MM.1S (cell line): ENCODE measurements around the gene TNFAIP3.

Source experiments
- DNase-seq: peaks from one replicate; pipeline ENCODE4 v3.0.0-alpha.2; 2015
- H2AFZ ChIP-seq: fragments of 300-600 bp; sonication (generic); 2 replicates; pipeline ENCODE4 v1.6.0; 2016; ENCODE audit warnings: antibody characterized with exemption, low read length
- H3F3A ChIP-seq: fragments of 300-600 bp; sonication (generic); 2 replicates; pipeline ENCODE4 v1.6.1; 2016; ENCODE audit warnings: mild to moderate bottlenecking, antibody characterized with exemption, low read length, moderate library complexity, mixed read lengths; ENCODE audit not compliant: insufficient read depth
- H3K27ac ChIP-seq: fragments of 300-600 bp; sonication (generic); 2 replicates; pipeline ENCODE4 v1.5.1; 2016; ENCODE audit warnings: mild to moderate bottlenecking, low read length
- H3K27me3 ChIP-seq: fragments of 300-600 bp; sonication (generic); replicated peaks from 2 replicates; pipeline ENCODE4 v1.6.0; 2016; ENCODE audit warnings: low read length; ENCODE audit not compliant: insufficient read depth
- H3K36me3 ChIP-seq: fragments of 300-600 bp; sonication (generic); replicated peaks from 2 replicates; pipeline ENCODE4 v1.6.1; 2016; ENCODE audit warnings: mild to moderate bottlenecking, low read length, mixed read lengths; ENCODE audit not compliant: insufficient read depth
- H3K4me1 ChIP-seq: fragments of 300-600 bp; sonication (generic); 2 replicates; pipeline ENCODE4 v1.6.1; 2016; ENCODE audit warnings: low read length, mixed read lengths
- H3K4me2 ChIP-seq: fragments of 300-600 bp; sonication (generic); 2 replicates; pipeline ENCODE4 v1.6.0; 2016; ENCODE audit warnings: low read depth, low read length
- H3K4me3 ChIP-seq: fragments of 300-600 bp; sonication (generic); 2 replicates; pipeline ENCODE4 v1.5.1; 2016; ENCODE audit warnings: low read length, mixed read lengths
- H3K79me2 ChIP-seq: fragments of 300-600 bp; sonication (generic); 2 replicates; pipeline ENCODE4 v1.6.1; 2016; ENCODE audit warnings: mixed run types, low read length, mixed read lengths
- H3K9ac ChIP-seq: fragments of 300-600 bp; sonication (generic); 2 replicates; pipeline ENCODE4 v1.6.1; 2016; ENCODE audit warnings: low read length, mixed read lengths
- H3K9me2 ChIP-seq: fragments of 300-600 bp; sonication (generic); replicated peaks from 2 replicates; pipeline ENCODE4 v1.6.1; 2016; ENCODE audit warnings: mild to moderate bottlenecking, low read length, mixed read lengths; ENCODE audit not compliant: insufficient read depth
- H3K9me3 ChIP-seq: fragments of 300-600 bp; sonication (generic); replicated peaks from 2 replicates; pipeline ENCODE4 v1.6.1; 2016; ENCODE audit warnings: mild to moderate bottlenecking, low read length, mixed read lengths; ENCODE audit not compliant: insufficient read depth
- H4K20me1 ChIP-seq: fragments of 300-600 bp; sonication (generic); 2 replicates; pipeline ENCODE4 v1.6.1; 2016; ENCODE audit warnings: mild to moderate bottlenecking, low read length, moderate library complexity, mixed read lengths; ENCODE audit not compliant: insufficient read depth
- EZH2 ChIP-seq: fragments of 300-600 bp; sonication (generic); optimal IDR thresholded peaks from 2 replicates; pipeline ENCODE3; 2017; ENCODE audit warnings: low read depth, mild to moderate bottlenecking, antibody characterized with exemption, low read length, mixed read lengths
- EZH2phosphoT487 ChIP-seq: fragments of 300-600 bp; sonication (generic); IDR thresholded peaks from 2 replicates; pipeline ENCODE4 v1.6.1; 2018; ENCODE audit warnings: antibody characterized with exemption, low read length
- TF ChIP-seq, protein P1 (sequence below): fragments of 300-600 bp; sonication (generic); IDR thresholded peaks from 2 replicates; pipeline ENCODE4 v1.5.1; 2016; ENCODE audit warnings: antibody characterized with exemption, low read length, mixed read lengths

Gene TNFAIP3

DNA sequence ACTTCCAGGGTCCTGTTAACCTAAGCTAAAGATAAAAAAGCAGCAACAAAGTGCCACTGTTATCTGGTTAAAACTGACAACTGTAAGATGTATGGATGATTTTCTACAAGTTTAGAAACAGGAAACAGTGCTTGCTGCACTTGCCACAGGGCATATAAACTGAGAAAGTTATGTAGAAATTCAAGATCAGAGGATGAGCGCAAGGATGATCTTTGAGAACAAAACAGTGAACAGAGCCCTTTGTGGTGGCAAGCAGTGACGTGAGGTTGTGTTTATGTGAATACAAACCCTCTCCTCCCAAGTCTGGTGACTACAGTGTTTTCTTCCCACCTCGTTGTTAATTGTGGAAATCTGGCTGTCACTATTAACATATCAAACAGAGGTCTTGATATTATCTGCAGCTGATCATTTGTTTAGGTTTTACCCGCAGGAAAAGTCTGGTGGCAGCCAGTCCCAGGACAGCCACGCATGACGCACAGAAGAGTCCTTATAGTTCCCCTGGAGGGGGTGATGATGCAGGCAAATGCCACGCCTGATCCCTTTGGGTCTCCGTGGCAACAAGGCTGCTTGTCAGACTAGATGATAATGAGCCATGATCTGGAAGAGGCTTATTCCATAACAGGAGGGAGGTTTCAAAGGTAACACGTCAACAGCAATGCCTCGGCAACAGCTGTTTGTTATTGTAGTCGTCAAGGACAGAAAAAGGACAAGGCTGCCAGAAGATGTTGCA lies 43.1 kb upstream of the TNFAIP3 start:
- no peaks in the 10 kb centered on the region for H3K36me3 ChIP-seq
- no peak for TF ChIP-seq EZH2phosphoT487
- TF ChIP-seq, protein P1, sequence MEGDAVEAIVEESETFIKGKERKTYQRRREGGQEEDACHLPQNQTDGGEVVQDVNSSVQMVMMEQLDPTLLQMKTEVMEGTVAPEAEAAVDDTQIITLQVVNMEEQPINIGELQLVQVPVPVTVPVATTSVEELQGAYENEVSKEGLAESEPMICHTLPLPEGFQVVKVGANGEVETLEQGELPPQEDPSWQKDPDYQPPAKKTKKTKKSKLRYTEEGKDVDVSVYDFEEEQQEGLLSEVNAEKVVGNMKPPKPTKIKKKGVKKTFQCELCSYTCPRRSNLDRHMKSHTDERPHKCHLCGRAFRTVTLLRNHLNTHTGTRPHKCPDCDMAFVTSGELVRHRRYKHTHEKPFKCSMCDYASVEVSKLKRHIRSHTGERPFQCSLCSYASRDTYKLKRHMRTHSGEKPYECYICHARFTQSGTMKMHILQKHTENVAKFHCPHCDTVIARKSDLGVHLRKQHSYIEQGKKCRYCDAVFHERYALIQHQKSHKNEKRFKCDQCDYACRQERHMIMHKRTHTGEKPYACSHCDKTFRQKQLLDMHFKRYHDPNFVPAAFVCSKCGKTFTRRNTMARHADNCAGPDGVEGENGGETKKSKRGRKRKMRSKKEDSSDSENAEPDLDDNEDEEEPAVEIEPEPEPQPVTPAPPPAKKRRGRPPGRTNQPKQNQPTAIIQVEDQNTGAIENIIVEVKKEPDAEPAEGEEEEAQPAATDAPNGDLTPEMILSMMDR = no peak
- no peak for TF ChIP-seq EZH2
- H3K4me1 ChIP-seq = peaks cover 14% of the 10 kb centered on the region
- no peaks in the 10 kb centered on the region for H3K79me2 ChIP-seq
- no peaks in the 10 kb centered on the region for H3K9me2 ChIP-seq
- H3K9ac ChIP-seq = no peak overlapping the region
- no peak overlapping the region for H3K27ac ChIP-seq
- H3K4me3 ChIP-seq = no peak overlapping the region
- no peaks in the 10 kb centered on the region for H3K9me3 ChIP-seq
- H3F3A ChIP-seq = peaks cover 6% of the 10 kb centered on the region; the same call in 1 of the 2 replicates
- no peaks in the 10 kb centered on the region for H3K27me3 ChIP-seq
- no peak overlapping the region for H2AFZ ChIP-seq
- no peaks in the 10 kb centered on the region for H4K20me1 ChIP-seq
- no peak overlapping the region for H3K4me2 ChIP-seq
- no peak for DNase-seq

DNA sequence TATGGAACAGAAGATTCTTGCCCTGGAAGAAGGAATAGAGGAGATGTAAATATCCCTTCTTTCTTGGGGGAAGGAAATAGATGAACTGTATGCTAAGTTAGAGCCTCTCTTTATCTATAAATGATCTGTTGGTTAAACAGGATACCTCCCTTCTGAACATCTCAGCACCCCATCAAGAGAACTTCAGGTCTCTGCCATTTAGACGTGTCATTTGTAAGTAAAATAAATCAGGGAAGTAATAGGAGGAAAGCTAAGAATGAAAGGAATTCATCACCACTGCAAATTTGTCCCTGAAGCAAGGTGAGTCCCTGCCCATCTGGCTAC lies 42.5 kb upstream of the TNFAIP3 start:
- Histone ChIP-seq H3K9ac (no peak overlapping the region), H3K4me2 (no peak overlapping the region), H3K9me2 (no peaks in the 10 kb centered on the region), H3K4me1 (peaks cover 14% of the 10 kb centered on the region), H3K27ac (no peak overlapping the region), H3F3A (peaks cover 6% of the 10 kb centered on the region; the same call in 1 of the 2 replicates), H2AFZ (no peak overlapping the region), H4K20me1 (no peaks in the 10 kb centered on the region), H3K9me3 (no peaks in the 10 kb centered on the region), H3K27me3 (no peaks in the 10 kb centered on the region), H3K4me3 (no peak overlapping the region), H3K36me3 (no peaks in the 10 kb centered on the region), H3K79me2 (no peaks in the 10 kb centered on the region)
- no peak for DNase-seq
- TF ChIP-seq EZH2phosphoT487 = no peak
- no peak for TF ChIP-seq EZH2
- TF ChIP-seq, protein P1 = no peak

DNA sequence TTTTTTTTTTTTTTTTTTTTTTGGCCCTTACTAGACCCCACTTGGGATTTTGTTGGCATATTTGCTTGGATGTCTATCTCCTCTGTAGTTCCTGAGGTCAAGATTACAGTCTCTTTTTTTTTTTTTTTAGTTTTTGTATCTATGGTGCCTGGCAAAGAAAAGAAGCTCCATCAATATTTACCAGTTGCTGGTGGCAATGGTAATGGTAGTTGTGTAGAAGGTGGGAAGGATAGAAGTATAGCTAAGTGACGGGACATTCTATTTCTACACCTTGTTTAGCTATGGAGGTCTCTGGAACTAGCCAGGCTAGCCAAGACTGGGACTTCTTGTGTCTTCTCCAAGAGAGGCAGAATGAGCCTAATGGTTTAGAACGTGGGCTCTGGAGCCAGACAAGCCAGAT lies 42.2 kb upstream of the TNFAIP3 start:
- TF ChIP-seq, protein P1 = no peak
- TF ChIP-seq EZH2phosphoT487 (no peak), EZH2 (no peak)
- H3K4me2 ChIP-seq = no peak overlapping the region
- no peaks in the 10 kb centered on the region for H4K20me1 ChIP-seq
- no peaks in the 10 kb centered on the region for H3K9me2 ChIP-seq
- no peaks in the 10 kb centered on the region for H3K27me3 ChIP-seq
- peaks cover 6% of the 10 kb centered on the region; the same call in 1 of the 2 replicates for H3F3A ChIP-seq
- H3K79me2 ChIP-seq = no peaks in the 10 kb centered on the region
- H2AFZ ChIP-seq = no peak overlapping the region
- no peaks in the 10 kb centered on the region for H3K36me3 ChIP-seq
- H3K9me3 ChIP-seq = no peaks in the 10 kb centered on the region
- no peak overlapping the region for H3K27ac ChIP-seq
- peaks cover 14% of the 10 kb centered on the region for H3K4me1 ChIP-seq
- H3K4me3 ChIP-seq = no peak overlapping the region
- DNase-seq = no peak
- H3K9ac ChIP-seq = no peak overlapping the region
